ENCODE results near the gene TTL. TPM values are rescaled to one million over a fixed set of nuclear protein-coding genes. Genes with fewer than 3 reads are reported as not detected.

Gene TTL
- total RNA-seq, 4 donors from 2014 or later: 22.3 to 41.6 (median 31.2) TPM

- TF ChIP-seq CTCF (IDR thresholded peaks at IDR 0.05; ENCODE audit: low read depth): no peak
Observed at GRCh38 chr2:112462178-112462577, 19.8 kb upstream of the TTL start.

GRCh38 chr2:112463256-112463655 is 18.7 kb upstream of the TTL start:
- TF ChIP-seq CTCF (IDR thresholded peaks at IDR 0.05; ENCODE audit: low read depth): no peak

- no peak for TF ChIP-seq CTCF (IDR thresholded peaks at IDR 0.05; ENCODE audit: low read depth)
Observed at GRCh38 chr2:112465382-112465781, 16.6 kb upstream of the TTL start.

GRCh38 chr2:112472547-112473263 is 9.3 kb upstream of the TTL start:
- TF ChIP-seq CTCF (IDR thresholded peaks at IDR 0.05; ENCODE audit: low read depth): no peak

- no peak for TF ChIP-seq CTCF (IDR thresholded peaks at IDR 0.05; ENCODE audit: low read depth)
Observed at GRCh38 chr2:112474844-112475486, 7.0 kb upstream of the TTL start.

GRCh38 chr2:112476434-112476833 is 5.5 kb upstream of the TTL start:
- TF ChIP-seq CTCF (IDR thresholded peaks at IDR 0.05; ENCODE audit: low read depth): no peak

- no peak for TF ChIP-seq CTCF (IDR thresholded peaks at IDR 0.05; ENCODE audit: low read depth)
Observed at GRCh38 chr2:112480530-112481049, 1.4 kb upstream of the TTL start.

All from subcutaneous adipose tissue (tissue), 4 donors.